ENCODE results near the gene TAAR9.

- TF ChIP-seq, protein P1, sequence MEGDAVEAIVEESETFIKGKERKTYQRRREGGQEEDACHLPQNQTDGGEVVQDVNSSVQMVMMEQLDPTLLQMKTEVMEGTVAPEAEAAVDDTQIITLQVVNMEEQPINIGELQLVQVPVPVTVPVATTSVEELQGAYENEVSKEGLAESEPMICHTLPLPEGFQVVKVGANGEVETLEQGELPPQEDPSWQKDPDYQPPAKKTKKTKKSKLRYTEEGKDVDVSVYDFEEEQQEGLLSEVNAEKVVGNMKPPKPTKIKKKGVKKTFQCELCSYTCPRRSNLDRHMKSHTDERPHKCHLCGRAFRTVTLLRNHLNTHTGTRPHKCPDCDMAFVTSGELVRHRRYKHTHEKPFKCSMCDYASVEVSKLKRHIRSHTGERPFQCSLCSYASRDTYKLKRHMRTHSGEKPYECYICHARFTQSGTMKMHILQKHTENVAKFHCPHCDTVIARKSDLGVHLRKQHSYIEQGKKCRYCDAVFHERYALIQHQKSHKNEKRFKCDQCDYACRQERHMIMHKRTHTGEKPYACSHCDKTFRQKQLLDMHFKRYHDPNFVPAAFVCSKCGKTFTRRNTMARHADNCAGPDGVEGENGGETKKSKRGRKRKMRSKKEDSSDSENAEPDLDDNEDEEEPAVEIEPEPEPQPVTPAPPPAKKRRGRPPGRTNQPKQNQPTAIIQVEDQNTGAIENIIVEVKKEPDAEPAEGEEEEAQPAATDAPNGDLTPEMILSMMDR (conservative IDR thresholded peaks at IDR 0.05; ENCODE audit: low read depth in 2 of 2): no peak
- TF ChIP-seq EZH2 (IDR thresholded peaks at IDR 0.05; ENCODE audit: low read depth, unreplicated experiment) (no peak), JUNB (IDR thresholded peaks at IDR 0.05; ENCODE audit: unreplicated experiment) (no peak)
Measured at GRCh38 chr6:132511831-132512220, 26.3 kb upstream of the TAAR9 start.

Data from GM23338 (cell line).